Endothelial cell of umbilical vein (primary cell): ENCODE results near the gene RGS8. TPM values are rescaled to one million over a fixed set of nuclear protein-coding genes. Genes with fewer than 3 reads are reported as not detected.

Experiments
- BruUV-seq: library from RNA; stranded (reverse); fragments of 400-500 nt; replicated peaks from 2 replicates; lab custom pipeline; 2021; lab: Mats Ljungman, UMichigan
- CTCF ChIA-PET: fragments of 300-600, 350-600 bp; sonication (Branson Sonifier 250); formaldehyde crosslinking; loops from one replicate; lab custom pipeline; 2021; ENCODE audit warnings: antibody characterized with exemption, inconsistent platforms; lab: Charles Lee
- POLR2A ChIA-PET: fragments of 300-600, 350-600 bp; sonication (Branson Sonifier 250); formaldehyde crosslinking; loops from one replicate; lab custom pipeline; 2021; ENCODE audit warnings: antibody characterized with exemption, inconsistent platforms; lab: Charles Lee
- DNase-seq: peaks from one replicate; pipeline ENCODE4 v3.0.0-alpha.2; 2011; ENCODE audit warnings: low read depth, low spot score
- FAIRE-seq: peaks from 2 replicates; lab custom pipeline; 2011; peaks lifted over from hg19 to GRCh38; lab: Jason Lieb, UNC
- H2AFZ ChIP-seq: 2 replicates; pipeline ENCODE4 v1.6.0; 2012; ENCODE audit warnings: low read depth, low read length, control low read depth, inconsistent platforms
- H3K27ac ChIP-seq: 2 replicates; pipeline ENCODE4 v1.5.1; 2011; ENCODE audit warnings: low read depth, mild to moderate bottlenecking, control low read depth, low read length, moderate library complexity; ENCODE audit not compliant: insufficient read depth
- H3K27me3 ChIP-seq, 2 experiments: 2 replicates each; pipeline versions ENCODE4 v1.6.0 to v1.6.1; 2011; ENCODE audit warnings: low read length in 2 of 2, mixed read lengths in 1 of 2; ENCODE audit not compliant: control insufficient read depth in 2 of 2, insufficient read depth in 2 of 2
- H3K36me3 ChIP-seq, 2 experiments: 2 replicates in 1 of 2; 3 replicates in 1 of 2; pipeline ENCODE4 v1.5.1; 2011; ENCODE audit warnings: low read length in 2 of 2, mild to moderate bottlenecking in 1 of 2, moderate library complexity in 1 of 2; ENCODE audit not compliant: control insufficient read depth in 2 of 2, insufficient read depth in 2 of 2; ENCODE audit errors: extremely low read depth in 1 of 2
- H3K4me1 ChIP-seq: 3 replicates; pipeline ENCODE4 v1.5.1; 2011; ENCODE audit warnings: mild to moderate bottlenecking, low read length; ENCODE audit not compliant: control insufficient read depth, insufficient read depth; ENCODE audit errors: extremely low read depth
- H3K4me2 ChIP-seq: 2 replicates; pipeline ENCODE4 v1.6.1; 2011; ENCODE audit warnings: low read length, control low read depth, mixed read lengths; ENCODE audit not compliant: insufficient read depth
- H3K4me3 ChIP-seq, 3 experiments: fragments of 200-600 bp in 1 of 3; sonication (generic), shearing (Covaris generic) in 1 of 3; replicated peaks in 1 of 3; 2 replicates each; pipeline ENCODE4 v1.5.1; 2011 to 2016; ENCODE audit warnings: control low read depth in 3 of 3, low read length in 3 of 3, mild to moderate bottlenecking in 2 of 3, inconsistent platforms in 1 of 3, low read depth in 1 of 3, moderate library complexity in 1 of 3; ENCODE audit not compliant: insufficient read depth in 1 of 3
- H3K79me2 ChIP-seq: 2 replicates; pipeline ENCODE4 v1.6.0; 2012; ENCODE audit warnings: low read length, inconsistent platforms; ENCODE audit not compliant: control insufficient read depth, insufficient read depth
- H3K9ac ChIP-seq: replicated peaks from 2 replicates; pipeline ENCODE3; 2011; ENCODE audit warnings: low read length, control low read depth; ENCODE audit not compliant: insufficient read depth; ENCODE audit errors: extremely low read depth
- H3K9me1 ChIP-seq: replicated peaks from 3 replicates; pipeline ENCODE4 v1.6.0; 2011; ENCODE audit warnings: mild to moderate bottlenecking, low read length; ENCODE audit not compliant: control insufficient read depth, insufficient read depth; ENCODE audit errors: extremely low read depth
- H3K9me3 ChIP-seq: replicated peaks from 2 replicates; pipeline ENCODE4 v1.5.1; 2012; ENCODE audit warnings: low read length, inconsistent platforms; ENCODE audit not compliant: control insufficient read depth, insufficient read depth
- H4K20me1 ChIP-seq: replicated peaks from 2 replicates; pipeline ENCODE3; 2011; ENCODE audit warnings: mild to moderate bottlenecking, low read length; ENCODE audit not compliant: control insufficient read depth, insufficient read depth; ENCODE audit errors: extremely low read depth
- CTCF ChIP-seq, 2 donors: IDR thresholded peaks; 1 replicate in 1 of 2; 2 replicates in 1 of 2; pipeline ENCODE4 v1.5.1; 2011; ENCODE audit warnings: low read length in 2 of 2, mild to moderate bottlenecking in 2 of 2, moderate library complexity in 2 of 2, control low read depth in 1 of 2, inconsistent platforms in 1 of 2, low read depth in 1 of 2; ENCODE audit not compliant: insufficient read depth in 1 of 2; ENCODE audit errors: extremely low read depth in 1 of 2
- EZH2 ChIP-seq: IDR thresholded peaks from 2 replicates; pipeline ENCODE4 v1.6.1; 2012; ENCODE audit warnings: borderline replicate concordance, low read depth, mild to moderate bottlenecking, moderate library complexity, low read length, inconsistent platforms; ENCODE audit not compliant: severe bottlenecking
- FOS ChIP-seq: IDR thresholded peaks from 2 replicates; pipeline ENCODE4 v1.6.1; 2011; ENCODE audit warnings: mild to moderate bottlenecking, low read length, moderate library complexity, borderline replicate concordance; ENCODE audit not compliant: insufficient read depth
- GATA2 ChIP-seq: IDR thresholded peaks from 2 replicates; pipeline ENCODE4 v1.7.0; 2011; ENCODE audit warnings: low read depth, mild to moderate bottlenecking, moderate library complexity, mixed read lengths, low read length; ENCODE audit not compliant: insufficient read length, insufficient read depth
- JUN ChIP-seq: IDR thresholded peaks from 2 replicates; pipeline ENCODE4 v1.6.1; 2011; ENCODE audit warnings: borderline replicate concordance, low read depth; ENCODE audit not compliant: insufficient read length, insufficient read depth
- MYC ChIP-seq: IDR thresholded peaks from one replicate; pipeline ENCODE4 v1.6.1; 2011; ENCODE audit warnings: mild to moderate bottlenecking, low read depth, low read length
- POLR2A ChIP-seq: IDR thresholded peaks from 2 replicates; pipeline ENCODE4 v1.6.1; 2012; ENCODE audit warnings: low read depth, mild to moderate bottlenecking, control low read depth, low read length
- POLR2AphosphoS5 ChIP-seq: IDR thresholded peaks from 2 replicates; pipeline ENCODE4 v1.6.1; 2012; ENCODE audit warnings: low read depth, mild to moderate bottlenecking, control low read depth, low read length, moderate library complexity; ENCODE audit not compliant: insufficient read depth
- dilution Hi-C: fragments of 300-500 bp; cut with MboI; formaldehyde crosslinking; loops from one replicate; pipeline ENCODE4 v1.15.0; 2019; ENCODE audit warnings: low sequenced_read_pairs; ENCODE audit not compliant: extremely low pct_ligation_motif_present
- intact Hi-C: fragments of 100-400 bp; cut with micrococcal nuclease; formaldehyde crosslinking; loops from one replicate; pipeline ENCODE4 v1.10.0; 2022
- polyA plus RNA-seq, 4 experiments: library from polyadenylated mRNA; depleted of rRNA in 3 of 4; stranded (reverse) in 3 of 4; unstranded in 1 of 4; fragments of >200 nt; gene quantifications; 2 replicates each; pipeline versions ENCODE4 v1.2.1 to v1.2.3, GENCODE V29; 2011 to 2012; ENCODE audit warnings: missing spikeins in 1 of 4
- total RNA-seq: library from RNA; stranded (reverse); gene quantifications from 2 replicates; pipeline ENCODE4 v1.2.3, GENCODE V29; 2021
- TF ChIP-seq, protein P1 (sequence below): IDR thresholded peaks from 2 replicates; pipeline ENCODE4 v1.6.1; 2011; ENCODE audit not compliant: insufficient read depth, insufficient read length

RGS8 gene
- total and polyA plus RNA-seq, 2 donors (not counting 3 experiments of a cell fraction or from before 2014, with no cell fraction given): not detected

DNA sequence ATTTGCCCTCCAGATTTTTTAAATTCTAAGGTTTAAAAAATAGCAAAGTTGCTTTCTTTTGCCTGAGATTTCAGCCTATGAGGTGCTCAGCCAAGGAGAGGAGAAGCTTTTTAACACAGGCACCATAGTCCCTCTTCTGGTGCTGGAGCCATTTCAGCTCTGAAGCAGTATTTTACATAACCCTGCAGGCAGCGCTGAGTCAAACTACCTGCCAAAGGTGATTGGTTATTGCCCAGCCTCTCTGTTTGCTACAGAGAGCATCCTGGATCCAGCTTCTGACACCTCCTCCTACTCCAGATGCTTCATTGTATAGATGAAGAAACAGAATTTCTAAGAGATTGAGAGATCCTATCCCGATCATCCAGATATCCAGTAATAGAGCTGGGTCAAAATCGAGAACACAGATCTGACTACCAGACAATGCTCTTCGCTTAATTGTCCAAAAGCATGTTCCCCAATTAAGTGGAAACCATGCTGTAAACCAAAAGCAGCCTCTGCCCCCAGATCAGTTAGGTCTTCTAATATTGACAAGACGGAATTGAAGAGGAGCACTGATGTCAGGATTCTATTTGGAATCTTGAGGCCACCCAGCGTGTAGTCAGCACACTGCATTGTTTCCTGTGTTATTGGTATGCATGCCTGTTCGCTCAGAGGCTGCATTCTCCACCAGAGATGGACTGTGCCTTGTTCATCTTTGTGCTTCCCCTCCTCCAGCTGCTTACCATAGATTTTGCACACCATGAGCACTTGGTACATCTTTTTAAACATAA is 22.1 kb downstream of the RGS8 start:
- Histone ChIP-seq H3K9me1 (no peaks in the 10 kb centered on the region), H3K27ac (no peak overlapping the region), H3K9ac (no peak overlapping the region), H3K79me2 (no peaks in the 10 kb centered on the region), H3K4me2 (no peak overlapping the region), H3K4me1 (no peaks in the 10 kb centered on the region), H3K27me3 (peaks cover 0 to 4% of the 10 kb centered on the region in 2 experiments), H2AFZ (no peak overlapping the region), H4K20me1 (no peaks in the 10 kb centered on the region), H3K4me3 (no peak overlapping the region), H3K9me3 (no peaks in the 10 kb centered on the region), H3K36me3 (no peaks in the 10 kb centered on the region)
- intact Hi-C loops: no loop called here
- no peak for DNase-seq
- POLR2A ChIA-PET: no interaction called here
- BruUV-seq: no TSS peak
- dilution Hi-C loops: no loop called here
- FAIRE-seq: no peak
- TF ChIP-seq CTCF (IDR thresholded peaks at IDR 0.05; ENCODE audit: extremely low read depth in 1 of 2, insufficient read depth in 1 of 2, low read depth in 1 of 2, low read length in 2 of 2) (no peak), POLR2A (no peak), JUN (no peak), GATA2 (no peak), MYC (no peak), POLR2AphosphoS5 (no peak), FOS (no peak), EZH2 (no peak)
- TF ChIP-seq, protein P1, sequence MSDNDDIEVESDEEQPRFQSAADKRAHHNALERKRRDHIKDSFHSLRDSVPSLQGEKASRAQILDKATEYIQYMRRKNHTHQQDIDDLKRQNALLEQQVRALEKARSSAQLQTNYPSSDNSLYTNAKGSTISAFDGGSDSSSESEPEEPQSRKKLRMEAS: no peak
- CTCF ChIA-PET: interaction anchor here (1.4 kb wide), 1 partner anchor 19 kb away, joined by 3 read pairs; no protein-coding TSS in a partner anchor
